RWPE1 (cell line): Measurements from ENCODE around the gene SCAF1.

Experiments
- CTCF ChIA-PET: fragments of 350-600 bp; sonication (Branson Sonifier 250); formaldehyde crosslinking; extraction: SDS; loops from one replicate; lab custom pipeline; 2021; lab: Yijun Ruan, JAX
- POLR2A ChIA-PET: fragments of 400-600 bp; formaldehyde crosslinking; extraction: SDS; loops from one replicate; lab custom pipeline; 2020; ENCODE audit warnings: antibody characterized with exemption; ENCODE audit not compliant: low non-redundant PET; lab: Yijun Ruan, JAX
- DNase-seq: peaks from one replicate; pipeline ENCODE4 v3.0.0; 2012; ENCODE audit warnings: low spot score
- H3K27ac ChIP-seq: fragments of 450-650 bp; 2 replicates; pipeline ENCODE4 v1.5.1; 2017
- CTCF ChIP-seq: fragments of 450-650 bp; conservative IDR thresholded peaks from 2 replicates; pipeline ENCODE4 v1.5.1; 2017; ENCODE audit warnings: low read depth, mild to moderate bottlenecking

SCAF1 gene

GRCh38 chr19:49699364-49699763 is 57.4 kb downstream of the SCAF1 start:
- TF ChIP-seq CTCF, result no peak
- no peak for DNase-seq
- ChIA-PET POLR2A (no interaction called here), CTCF (interaction anchor here (0.6 kb wide), 1 partner anchor 120 kb away, joined by 3 read pairs; no protein-coding TSS in a partner anchor)
- no peak overlapping the region for H3K27ac ChIP-seq

GRCh38 chr19:49700563-49700962 is 58.6 kb downstream of the SCAF1 start:
- no peak for TF ChIP-seq CTCF
- ChIA-PET CTCF (no interaction called here), POLR2A (no interaction called here)
- DNase-seq, result no peak
- H3K27ac ChIP-seq, result no peak overlapping the region

GRCh38 chr19:49701271-49701786 is 59.3 kb downstream of the SCAF1 start:
- no peak for TF ChIP-seq CTCF
- no peak overlapping the region for H3K27ac ChIP-seq
- CTCF ChIA-PET, result no interaction called here
- POLR2A ChIA-PET, result no interaction called here
- DNase-seq, result no peak

- TF ChIP-seq CTCF, result no peak
- H3K27ac ChIP-seq, result no peak overlapping the region
- DNase-seq, result no peak
- POLR2A ChIA-PET, result no interaction called here
- CTCF ChIA-PET, result interaction anchor here (0.7 kb wide), 1 partner anchor 24 kb away, joined by 3 read pairs; no protein-coding TSS in a partner anchor
Observed at GRCh38 chr19:49704888-49705642, 63.1 kb downstream of the SCAF1 start.

- TF ChIP-seq CTCF, result no peak
- no peak overlapping the region for H3K27ac ChIP-seq
- POLR2A ChIA-PET, result no interaction called here
- no peak for DNase-seq
- CTCF ChIA-PET, result no interaction called here
Observed at GRCh38 chr19:49705919-49706318, 63.9 kb downstream of the SCAF1 start.
